OCI-LY3 (cell line): ENCODE data around the gene PTDSS2.

Source experiments
- H2AFZ ChIP-seq: fragments of 200-600, 300-600 bp; shearing (Covaris generic); 2 replicates; pipeline ENCODE4 v1.6.0; 2014; ENCODE audit warnings: antibody characterized with exemption, low read depth, low read length
- H3K27ac ChIP-seq: fragments of 200-600, 300-600 bp; sonication (generic); 2 replicates; pipeline ENCODE4 v1.5.1; 2014; ENCODE audit warnings: mild to moderate bottlenecking, low read length, moderate library complexity, mixed read lengths
- H3K27me3 ChIP-seq: fragments of 200-600, 300-600 bp; sonication (generic); 2 replicates; pipeline ENCODE4 v1.6.1; 2014; ENCODE audit warnings: low read depth, low read length, mixed read lengths
- H3K36me3 ChIP-seq: fragments of 200-600, 300-600 bp; sonication (generic); replicated peaks from 2 replicates; pipeline ENCODE3; 2014; ENCODE audit warnings: low read depth, low read length, mixed read lengths
- H3K4me1 ChIP-seq: fragments of 300-600, 200-600 bp; sonication (generic); 2 replicates; pipeline ENCODE4 v1.6.1; 2014; ENCODE audit warnings: low read length, mixed read lengths
- H3K4me2 ChIP-seq: fragments of 200-600, 300-600 bp; sonication (generic); 2 replicates; pipeline ENCODE4 v1.6.1; 2014; ENCODE audit warnings: low read length, mixed read lengths
- H3K4me3 ChIP-seq: fragments of 300-600, 200-600 bp; sonication (generic); 2 replicates; pipeline ENCODE4 v1.5.1; 2014; ENCODE audit warnings: antibody characterized with exemption, mild to moderate bottlenecking, low read length, moderate library complexity
- H3K79me2 ChIP-seq: fragments of 300-600, 200-600 bp; shearing (Covaris generic); 2 replicates; pipeline ENCODE4 v1.6.1; 2014; ENCODE audit warnings: mild to moderate bottlenecking, low read length, mixed read lengths
- H3K9ac ChIP-seq: fragments of 300-600, 200-600 bp; shearing (Covaris generic); 2 replicates; pipeline ENCODE4 v1.6.0; 2014; ENCODE audit warnings: mild to moderate bottlenecking, low read length, moderate library complexity
- H3K9me3 ChIP-seq: fragments of 200-600, 300-600 bp; shearing (Covaris generic); 2 replicates; pipeline ENCODE4 v1.6.1; 2014; ENCODE audit warnings: low read length, mixed read lengths; ENCODE audit not compliant: insufficient read depth
- H4K20me1 ChIP-seq: fragments of 200-600, 300-600 bp; sonication (generic); 2 replicates; pipeline ENCODE4 v1.6.1; 2016; ENCODE audit warnings: low read length, mixed read lengths; ENCODE audit not compliant: insufficient read depth
- EZH2phosphoT487 ChIP-seq: fragments of 200-600 bp; shearing (Covaris generic); IDR thresholded peaks from 2 replicates; pipeline ENCODE4 v1.6.1; 2018; ENCODE audit warnings: antibody characterized with exemption, mixed run types, low read depth
- TF ChIP-seq, protein P1 (sequence below): fragments of 200-600, 300-600 bp; sonication (generic); IDR thresholded peaks from 2 replicates; pipeline ENCODE4 v1.5.1; 2014; ENCODE audit warnings: antibody characterized with exemption, low read length, low read depth

Gene PTDSS2

DNA sequence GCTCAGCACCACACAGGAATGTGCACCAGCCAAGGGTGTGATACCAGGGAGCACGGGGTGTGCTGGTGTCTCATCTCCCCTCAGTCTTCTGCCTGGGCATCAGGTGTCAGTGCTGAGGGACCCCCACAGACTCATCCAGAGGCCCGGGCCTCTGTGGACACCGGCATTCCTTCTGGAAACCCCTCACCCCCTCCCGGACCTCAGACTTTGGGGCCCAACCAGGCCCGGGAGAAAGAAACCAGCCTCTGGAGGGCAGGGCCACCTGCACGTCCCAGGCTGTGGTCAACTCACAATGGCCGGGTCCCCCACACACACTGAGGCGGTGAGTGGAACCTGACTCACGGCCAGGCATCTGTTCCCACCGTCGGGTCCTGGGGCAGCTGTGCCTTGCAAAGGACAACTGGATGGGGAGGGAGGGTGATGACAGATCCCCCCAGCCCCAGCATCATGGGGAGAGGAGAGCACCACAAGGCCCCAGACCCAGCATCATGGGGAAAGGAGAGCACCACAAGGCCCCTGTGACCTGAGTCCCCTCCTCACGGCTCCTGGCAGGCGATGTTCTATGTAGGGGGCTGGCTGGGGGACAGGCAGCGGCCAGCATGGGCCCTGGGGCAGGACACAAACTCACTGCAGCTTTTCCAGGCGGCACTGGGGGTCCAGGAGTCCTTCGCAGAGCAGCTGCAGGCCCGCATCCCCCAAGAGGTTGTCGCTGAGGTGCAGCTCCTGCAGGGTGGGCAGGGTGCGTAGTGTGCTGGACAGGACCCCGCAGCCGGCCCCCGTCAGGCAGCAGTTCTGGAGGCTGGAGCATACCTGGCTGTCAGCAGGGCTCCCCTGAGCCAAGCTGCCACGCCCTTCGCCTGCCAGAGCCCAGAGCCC is 49.4 kb downstream of the PTDSS2 start:
- Histone ChIP-seq H3K9ac (no peak overlapping the region), H3K36me3 (peaks cover 53% of the 10 kb centered on the region), H3K27ac (no peak overlapping the region), H3K79me2 (peaks cover 19% of the 10 kb centered on the region), H3K9me3 (0 out of 2 replicates have a peak, but pooled peaks cover 5% of the 10 kb centered on the region), H3K4me2 (no peak overlapping the region), H3K27me3 (no peaks in the 10 kb centered on the region), H4K20me1 (no peaks in the 10 kb centered on the region), H2AFZ (no peak overlapping the region), H3K4me1 (peaks cover 30% of the 10 kb centered on the region), H3K4me3 (no peak overlapping the region)
- TF ChIP-seq EZH2phosphoT487 = no peak
- TF ChIP-seq, protein P1, sequence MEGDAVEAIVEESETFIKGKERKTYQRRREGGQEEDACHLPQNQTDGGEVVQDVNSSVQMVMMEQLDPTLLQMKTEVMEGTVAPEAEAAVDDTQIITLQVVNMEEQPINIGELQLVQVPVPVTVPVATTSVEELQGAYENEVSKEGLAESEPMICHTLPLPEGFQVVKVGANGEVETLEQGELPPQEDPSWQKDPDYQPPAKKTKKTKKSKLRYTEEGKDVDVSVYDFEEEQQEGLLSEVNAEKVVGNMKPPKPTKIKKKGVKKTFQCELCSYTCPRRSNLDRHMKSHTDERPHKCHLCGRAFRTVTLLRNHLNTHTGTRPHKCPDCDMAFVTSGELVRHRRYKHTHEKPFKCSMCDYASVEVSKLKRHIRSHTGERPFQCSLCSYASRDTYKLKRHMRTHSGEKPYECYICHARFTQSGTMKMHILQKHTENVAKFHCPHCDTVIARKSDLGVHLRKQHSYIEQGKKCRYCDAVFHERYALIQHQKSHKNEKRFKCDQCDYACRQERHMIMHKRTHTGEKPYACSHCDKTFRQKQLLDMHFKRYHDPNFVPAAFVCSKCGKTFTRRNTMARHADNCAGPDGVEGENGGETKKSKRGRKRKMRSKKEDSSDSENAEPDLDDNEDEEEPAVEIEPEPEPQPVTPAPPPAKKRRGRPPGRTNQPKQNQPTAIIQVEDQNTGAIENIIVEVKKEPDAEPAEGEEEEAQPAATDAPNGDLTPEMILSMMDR = no peak

DNA sequence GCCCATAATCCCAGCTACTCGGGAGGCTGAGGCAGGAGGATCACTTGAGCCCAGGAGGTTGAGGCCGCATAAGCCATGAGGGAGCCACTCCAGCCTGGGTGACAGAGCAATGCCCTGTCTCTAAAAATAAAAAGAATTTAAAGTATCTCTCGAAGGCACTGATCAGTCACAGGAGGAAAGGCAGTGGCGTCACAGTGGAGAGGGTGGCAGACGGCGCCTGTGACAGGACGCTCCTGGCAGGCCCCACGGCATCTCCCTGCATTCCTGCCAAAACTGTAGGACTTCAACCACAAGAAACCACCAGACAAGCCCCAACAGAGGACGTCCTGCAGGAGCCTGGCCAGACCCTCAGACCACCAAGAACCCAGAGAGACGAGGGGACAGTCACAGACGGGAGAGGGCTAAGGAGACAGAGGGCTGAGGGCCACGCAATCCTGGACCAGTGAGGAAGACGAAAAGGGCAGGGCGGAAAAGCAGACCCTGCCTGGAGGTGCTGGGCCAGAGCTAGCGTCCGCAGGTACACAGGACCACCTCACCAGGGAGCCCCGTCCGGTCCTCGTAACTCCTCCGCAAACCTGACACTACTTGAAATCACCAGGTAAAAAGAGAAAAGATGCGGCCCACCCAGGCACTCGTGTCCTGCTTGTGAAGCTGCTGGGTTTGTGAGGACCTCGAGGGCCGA is 51.1 kb downstream of the PTDSS2 start:
- peaks cover 42% of the 10 kb centered on the region for H3K4me1 ChIP-seq
- peaks cover 36% of the 10 kb centered on the region for H3K79me2 ChIP-seq
- no peaks in the 10 kb centered on the region for H3K27me3 ChIP-seq
- TF ChIP-seq, protein P1 = no peak
- TF ChIP-seq EZH2phosphoT487 = no peak
- peaks cover 54% of the 10 kb centered on the region for H3K36me3 ChIP-seq
- no peak overlapping the region for H3K9ac ChIP-seq
- H4K20me1 ChIP-seq = no peaks in the 10 kb centered on the region
- 0 out of 2 replicates have a peak, but pooled peaks cover 5% of the 10 kb centered on the region for H3K9me3 ChIP-seq
- no peak overlapping the region for H2AFZ ChIP-seq
- peak overlapping the region; percentile 45 for H3K27ac ChIP-seq
- H3K4me3 ChIP-seq = no peak overlapping the region
- no peak overlapping the region for H3K4me2 ChIP-seq

DNA sequence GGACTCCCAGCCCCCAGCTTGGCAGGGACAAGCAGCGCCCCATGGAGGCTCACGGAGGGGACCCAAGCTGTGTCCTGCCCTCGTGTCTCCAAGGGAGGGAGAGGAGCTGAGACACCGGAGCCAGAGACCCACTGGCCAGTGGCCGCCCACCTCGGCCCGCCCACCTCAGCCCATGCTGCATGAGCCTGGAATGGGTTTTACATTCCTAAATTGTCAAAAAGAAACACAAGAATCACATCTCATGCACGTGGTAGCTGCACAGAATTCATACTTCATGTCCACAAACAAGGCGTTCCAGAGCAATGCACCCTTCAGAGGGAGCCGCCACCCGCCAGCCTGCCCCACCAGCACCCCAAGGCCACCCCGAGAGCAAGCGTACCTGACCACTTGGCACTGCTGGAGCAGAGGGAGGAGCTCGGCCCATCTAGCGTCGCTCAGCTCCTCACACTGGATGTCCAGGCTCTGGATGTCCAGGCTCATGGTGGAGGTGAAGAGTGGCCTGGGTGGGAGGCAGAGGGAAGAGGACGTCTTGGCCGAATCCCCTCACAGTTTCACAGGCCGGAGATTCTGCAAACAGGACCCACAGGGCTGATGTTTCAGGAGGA is 51.7 kb downstream of the PTDSS2 start:
- no peak overlapping the region for H2AFZ ChIP-seq
- H3K4me1 ChIP-seq = peaks cover 42% of the 10 kb centered on the region
- TF ChIP-seq, protein P1 = no peak
- TF ChIP-seq EZH2phosphoT487 = no peak
- no peaks in the 10 kb centered on the region for H4K20me1 ChIP-seq
- 0 out of 2 replicates have a peak, but pooled peaks cover 5% of the 10 kb centered on the region for H3K9me3 ChIP-seq
- no peak overlapping the region for H3K27ac ChIP-seq
- peaks cover 40% of the 10 kb centered on the region for H3K79me2 ChIP-seq
- no peak overlapping the region for H3K4me2 ChIP-seq
- H3K36me3 ChIP-seq = peaks cover 51% of the 10 kb centered on the region
- no peak overlapping the region for H3K9ac ChIP-seq
- H3K4me3 ChIP-seq = no peak overlapping the region
- H3K27me3 ChIP-seq = no peaks in the 10 kb centered on the region
